ENCODE results near the gene PDCD1. TPM values are rescaled to one million over a fixed set of nuclear protein-coding genes. Genes with fewer than 3 reads are reported as not detected.

PDCD1 gene
- total and polyA plus RNA-seq, 2 donors (not counting 1 experiment from before 2014, with no cell fraction given), result not detected

- no peak for DNase-seq (ENCODE audit: low read depth in 2 of 2)
- no peaks in the 10 kb centered on the region for H3K36me3 ChIP-seq (ENCODE audit: control insufficient read depth, insufficient read depth, low read length)
- H3K9me3 ChIP-seq (ENCODE audit: control insufficient read depth, insufficient read depth, low read depth, low read length), result no peaks in the 10 kb centered on the region
- no peak overlapping the region for H3K9ac ChIP-seq (ENCODE audit: insufficient read depth, low read length)
- H3K4me2 ChIP-seq (ENCODE audit: extremely low read depth, insufficient read depth, low read length), result no peak overlapping the region
- no peak for TF ChIP-seq CTCF (conservative IDR thresholded peaks at IDR 0.05 in 1 of 2, IDR thresholded peaks at IDR 0.05 in 1 of 2; ENCODE audit: low read depth in 1 of 2, low read length in 2 of 2)
- no peak for TF ChIP-seq EZH2 (IDR thresholded peaks at IDR 0.05; ENCODE audit: low read length, missing control alignments)
- H3K4me3 ChIP-seq (replicated peaks in 1 of 4; ENCODE audit: control extremely low read depth in 1 of 4, insufficient read depth in 1 of 4, low read depth in 3 of 4, low read length in 4 of 4), result no peak overlapping the region
- no peaks in the 10 kb centered on the region for H3K4me1 ChIP-seq (ENCODE audit: control insufficient read depth, extremely low read depth, insufficient read depth, low read length)
- no peaks in the 10 kb centered on the region for H4K20me1 ChIP-seq (ENCODE audit: control insufficient read depth, extremely low read depth, insufficient read depth, low read length)
- no peaks in the 10 kb centered on the region for H3K79me2 ChIP-seq (ENCODE audit: control insufficient read depth, insufficient read depth, low read length)
- H2AFZ ChIP-seq (ENCODE audit: low read length), result no peak overlapping the region
- H3K27me3 ChIP-seq (ENCODE audit: control insufficient read depth, insufficient read depth, low read length), result no peaks in the 10 kb centered on the region
- no peak overlapping the region for H3K27ac ChIP-seq (ENCODE audit: insufficient read depth, low read length)
Observed at GRCh38 chr2:241850544-241851324, 8.0 kb downstream of the PDCD1 start.

GRCh38 chr2:241849616-241850543 is 8.8 kb downstream of the PDCD1 start:
- H3K27me3 ChIP-seq (ENCODE audit: control insufficient read depth, insufficient read depth, low read length), result no peaks in the 10 kb centered on the region
- H3K4me3 ChIP-seq (replicated peaks in 1 of 4; ENCODE audit: control extremely low read depth in 1 of 4, insufficient read depth in 1 of 4, low read depth in 3 of 4, low read length in 4 of 4), result no peak overlapping the region
- H2AFZ ChIP-seq (ENCODE audit: low read length), result no peak overlapping the region
- H3K4me2 ChIP-seq (ENCODE audit: extremely low read depth, insufficient read depth, low read length), result no peak overlapping the region
- H3K9ac ChIP-seq (ENCODE audit: insufficient read depth, low read length), result no peak overlapping the region
- H3K4me1 ChIP-seq (ENCODE audit: control insufficient read depth, extremely low read depth, insufficient read depth, low read length), result no peaks in the 10 kb centered on the region
- DNase-seq (ENCODE audit: low read depth in 2 of 2), result no peak
- TF ChIP-seq CTCF (conservative IDR thresholded peaks at IDR 0.05 in 1 of 2, IDR thresholded peaks at IDR 0.05 in 1 of 2; ENCODE audit: low read depth in 1 of 2, low read length in 2 of 2), result no peak
- no peak for TF ChIP-seq EZH2 (IDR thresholded peaks at IDR 0.05; ENCODE audit: low read length, missing control alignments)
- no peaks in the 10 kb centered on the region for H3K9me3 ChIP-seq (ENCODE audit: control insufficient read depth, insufficient read depth, low read depth, low read length)
- H3K27ac ChIP-seq (ENCODE audit: insufficient read depth, low read length), result no peak overlapping the region
- H3K79me2 ChIP-seq (ENCODE audit: control insufficient read depth, insufficient read depth, low read length), result no peaks in the 10 kb centered on the region
- no peaks in the 10 kb centered on the region for H4K20me1 ChIP-seq (ENCODE audit: control insufficient read depth, extremely low read depth, insufficient read depth, low read length)
- H3K36me3 ChIP-seq (ENCODE audit: control insufficient read depth, insufficient read depth, low read length), result no peaks in the 10 kb centered on the region
